ENCODE results near the gene UNK. TPM values are rescaled to one million over a fixed set of nuclear protein-coding genes. Genes with fewer than 3 reads are reported as not detected.
"Not testable (repeated sequence)": the region's sequence is repeated elsewhere in the genome, so short reads cannot be mapped to it uniquely, and the experiment has no call there.

The UNK gene
- total RNA-seq, 4 donors from 2014 or later = 6.9 to 69.7 (median 45.5) TPM

- intact Hi-C loops (cut with DNase I; ENCODE audit: low total_unique reads) = loop anchor here (10.0 kb wide), 1 partner anchor 46 kb away; the partner anchor contains the start of gene TRIM65
- Histone ChIP-seq H3K9me3 (no peaks in the 10 kb centered on the region), H3K27me3 (no peaks in the 10 kb centered on the region), H3K36me3 (no peaks in the 10 kb centered on the region), H3K4me3 (no peak overlapping the region), H3K27ac (peak overlapping the region in 1 of 2 donors; percentile 50), H3K4me1 (peaks cover 4 to 14% of the 10 kb centered on the region in 2 donors)
- DNase-seq = no peak
- no peak for TF ChIP-seq POLR2A (IDR thresholded peaks at IDR 0.05)
Measured at GRCh38 chr17:75849279-75849646, 64.7 kb downstream of the UNK start.

GRCh38 chr17:75849724-75850123, 65.1 kb downstream of the UNK start:
- H3K27ac ChIP-seq = peak overlapping the region; percentile 36 to 50
- H3K27me3 ChIP-seq = no peaks in the 10 kb centered on the region
- H3K9me3 ChIP-seq = no peaks in the 10 kb centered on the region
- no peaks in the 10 kb centered on the region for H3K36me3 ChIP-seq
- no peak overlapping the region for H3K4me3 ChIP-seq
- H3K4me1 ChIP-seq = peaks cover 4 to 14% of the 10 kb centered on the region in 2 donors
- intact Hi-C loops (cut with DNase I; ENCODE audit: low total_unique reads) = loop anchor here (10.0 kb wide), 1 partner anchor 45 kb away; the partner anchor contains the start of gene TRIM65
- DNase-seq = no peak
- TF ChIP-seq, protein P1, sequence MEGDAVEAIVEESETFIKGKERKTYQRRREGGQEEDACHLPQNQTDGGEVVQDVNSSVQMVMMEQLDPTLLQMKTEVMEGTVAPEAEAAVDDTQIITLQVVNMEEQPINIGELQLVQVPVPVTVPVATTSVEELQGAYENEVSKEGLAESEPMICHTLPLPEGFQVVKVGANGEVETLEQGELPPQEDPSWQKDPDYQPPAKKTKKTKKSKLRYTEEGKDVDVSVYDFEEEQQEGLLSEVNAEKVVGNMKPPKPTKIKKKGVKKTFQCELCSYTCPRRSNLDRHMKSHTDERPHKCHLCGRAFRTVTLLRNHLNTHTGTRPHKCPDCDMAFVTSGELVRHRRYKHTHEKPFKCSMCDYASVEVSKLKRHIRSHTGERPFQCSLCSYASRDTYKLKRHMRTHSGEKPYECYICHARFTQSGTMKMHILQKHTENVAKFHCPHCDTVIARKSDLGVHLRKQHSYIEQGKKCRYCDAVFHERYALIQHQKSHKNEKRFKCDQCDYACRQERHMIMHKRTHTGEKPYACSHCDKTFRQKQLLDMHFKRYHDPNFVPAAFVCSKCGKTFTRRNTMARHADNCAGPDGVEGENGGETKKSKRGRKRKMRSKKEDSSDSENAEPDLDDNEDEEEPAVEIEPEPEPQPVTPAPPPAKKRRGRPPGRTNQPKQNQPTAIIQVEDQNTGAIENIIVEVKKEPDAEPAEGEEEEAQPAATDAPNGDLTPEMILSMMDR (IDR thresholded peaks at IDR 0.05) = no peak
- TF ChIP-seq POLR2A (IDR thresholded peaks at IDR 0.05) = no peak

GRCh38 chr17:75850928-75851692, 66.5 kb downstream of the UNK start:
- Histone ChIP-seq H3K27me3 (no peaks in the 10 kb centered on the region), H3K4me3 (no peak overlapping the region), H3K27ac (no peak overlapping the region), H3K9me3 (no peaks in the 10 kb centered on the region), H3K36me3 (no peaks in the 10 kb centered on the region), H3K4me1 (peaks cover 0 to 6% of the 10 kb centered on the region in 2 donors)
- intact Hi-C loops (cut with DNase I; ENCODE audit: low total_unique reads) = no loop called here
- TF ChIP-seq POLR2A (IDR thresholded peaks at IDR 0.05) = no peak
- TF ChIP-seq, protein P1 (IDR thresholded peaks at IDR 0.05) = no peak
- DNase-seq = no peak

GRCh38 chr17:75851693-75851991, 67.0 kb downstream of the UNK start:
- intact Hi-C loops (cut with DNase I; ENCODE audit: low total_unique reads); H3K9me3 ChIP-seq; H3K4me1 ChIP-seq; H3K27ac ChIP-seq; H3K36me3 ChIP-seq; H3K4me3 ChIP-seq; H3K27me3 ChIP-seq; DNase-seq: not testable (repeated sequence)

- Histone ChIP-seq H3K36me3 (no peaks in the 10 kb centered on the region), H3K27me3 (no peaks in the 10 kb centered on the region), H3K27ac (peak overlapping the region; percentile 89 to 99), H3K9me3 (no peaks in the 10 kb centered on the region), H3K4me1 (no peaks in the 10 kb centered on the region), H3K4me3 (no peak overlapping the region)
- no peak for DNase-seq
- intact Hi-C loops (cut with DNase I; ENCODE audit: low total_unique reads) = no loop called here
- no peak for TF ChIP-seq POLR2A (IDR thresholded peaks at IDR 0.05)
- TF ChIP-seq, protein P1 (IDR thresholded peaks at IDR 0.05) = no peak
Measured at GRCh38 chr17:75853433-75853832, 68.8 kb downstream of the UNK start.

- intact Hi-C loops (cut with DNase I; ENCODE audit: low total_unique reads) = no loop called here
- peak overlapping the region; percentile 54 to 90 for H3K4me3 ChIP-seq
- no peak for DNase-seq
- no peaks in the 10 kb centered on the region for H3K9me3 ChIP-seq
- TF ChIP-seq, protein P1 (IDR thresholded peaks at IDR 0.05) = no peak
- TF ChIP-seq POLR2A (IDR thresholded peaks at IDR 0.05) = no peak
- peak overlapping the region; percentile 89 to 99 for H3K27ac ChIP-seq
- H3K36me3 ChIP-seq = no peaks in the 10 kb centered on the region
- H3K27me3 ChIP-seq = no peaks in the 10 kb centered on the region
- H3K4me1 ChIP-seq = no peaks in the 10 kb centered on the region
Measured at GRCh38 chr17:75854101-75854748, 69.6 kb downstream of the UNK start.
